GM12878 (cell line): Measurements from ENCODE around the gene CCL11. TPM values are rescaled to one million over a fixed set of nuclear protein-coding genes. Genes with fewer than 3 reads are reported as not detected.

ENCODE experiments used
- ATAC-seq: fragments of 200-7000 bp; cut with Tn5 transposase; 3 replicates; pipeline ENCODE4 v1.9.1; 2020; ENCODE audit warnings: mild to moderate bottlenecking, moderate library complexity
- BruUV-seq: library from RNA; stranded (reverse); fragments of 400-500 nt; replicated peaks from 2 replicates; lab custom pipeline; 2021; lab: Mats Ljungman, UMichigan
- CTCF ChIA-PET: fragments of 300-600 bp; sonication (Branson Sonifier 250); formaldehyde crosslinking; extraction: SDS; loops from one replicate; lab custom pipeline; 2021; ENCODE audit warnings: inconsistent platforms; lab: Yijun Ruan, JAX
- POLR2A ChIA-PET: fragments of 350-600 bp; formaldehyde crosslinking; extraction: SDS; loops from one replicate; lab custom pipeline; 2021; ENCODE audit warnings: inconsistent platforms; lab: Charles Lee
- RAD21 ChIA-PET: fragments of 300-600 bp; sonication (Branson Sonifier 250); formaldehyde crosslinking; loops from one replicate; lab custom pipeline; 2023; ENCODE audit warnings: antibody characterized with exemption; ENCODE audit not compliant: unreplicated experiment; lab: Charles Lee
- SMC1A ChIA-PET: fragments of 300-600 bp; sonication (Branson Sonifier 250); formaldehyde crosslinking; loops from one replicate; lab custom pipeline; 2023; ENCODE audit not compliant: unreplicated experiment, uncharacterized antibody; lab: Charles Lee
- DNase-seq: peaks from one replicate; pipeline ENCODE4 v3.0.0-alpha.2; 2011; ENCODE audit warnings: low read depth, low spot score
- FAIRE-seq: peaks from 3 replicates; lab custom pipeline; 2011; peaks lifted over from hg19 to GRCh38; lab: Jason Lieb, UNC
- H2AFZ ChIP-seq: 2 replicates; pipeline ENCODE4 v1.6.0; 2011; ENCODE audit warnings: low read depth, low read length, control low read depth; ENCODE audit not compliant: control insufficient read depth
- H3K27ac ChIP-seq: 2 replicates; pipeline ENCODE4 v1.5.1; 2011; ENCODE audit warnings: control low read depth; ENCODE audit not compliant: control insufficient read depth, insufficient read depth
- H3K27me3 ChIP-seq, 2 experiments: replicated peaks in 1 of 2; 2 replicates each; pipeline versions ENCODE4 v1.6.0 to v1.6.1; 2011; ENCODE audit warnings: low read length in 1 of 2; ENCODE audit not compliant: control insufficient read depth in 2 of 2, insufficient read depth in 2 of 2
- H3K36me3 ChIP-seq, 2 experiments: 2 replicates each; pipeline ENCODE4 v1.5.1; 2011; ENCODE audit warnings: low read length in 1 of 2; ENCODE audit not compliant: control insufficient read depth in 2 of 2, insufficient read depth in 2 of 2
- H3K4me1 ChIP-seq: 2 replicates; pipeline ENCODE4 v1.6.1; 2011; ENCODE audit warnings: mild to moderate bottlenecking, low read length, moderate library complexity, mixed read lengths; ENCODE audit not compliant: control insufficient read depth, insufficient read depth
- H3K4me2 ChIP-seq: 2 replicates; pipeline ENCODE4 v1.6.0; 2011; ENCODE audit warnings: control low read depth; ENCODE audit not compliant: control insufficient read depth, insufficient read depth
- H3K4me3 ChIP-seq: fragments of 200-600 bp; sonication (generic); 2 replicates; pipeline ENCODE4 v1.5.1; 2016
- H3K79me2 ChIP-seq: 2 replicates; pipeline ENCODE4 v1.6.0; 2011; ENCODE audit warnings: low read length; ENCODE audit not compliant: control insufficient read depth, insufficient read depth
- H3K9ac ChIP-seq: 2 replicates; pipeline ENCODE4 v1.8.0; 2011; ENCODE audit warnings: low read length, control low read depth, mixed read lengths; ENCODE audit not compliant: control insufficient read depth, insufficient read depth
- H3K9me3 ChIP-seq: replicated peaks from 3 replicates; pipeline ENCODE4 v1.5.1; 2011; ENCODE audit warnings: mild to moderate bottlenecking, low read length; ENCODE audit not compliant: control insufficient read depth, insufficient read depth
- H4K20me1 ChIP-seq: 2 replicates; pipeline ENCODE4 v1.6.0; 2011; ENCODE audit not compliant: control insufficient read depth, insufficient read depth
- CREB1 ChIP-seq: IDR thresholded peaks from 2 replicates; pipeline ENCODE4 v1.6.1; 2012; ENCODE audit warnings: low read depth, mild to moderate bottlenecking, inconsistent platforms
- GABPA ChIP-seq: IDR thresholded peaks from 2 replicates; pipeline ENCODE4 v1.6.1; 2014; ENCODE audit warnings: antibody characterized with exemption, low read depth, mild to moderate bottlenecking, inconsistent platforms
- GATAD2B ChIP-seq: fragments of 450-650 bp; conservative IDR thresholded peaks from 2 replicates; pipeline ENCODE4 v1.6.1; 2017; ENCODE audit warnings: low read depth, mild to moderate bottlenecking, moderate library complexity
- HDGF ChIP-seq: fragments of 450-650 bp; IDR thresholded peaks from 2 replicates; pipeline ENCODE4 v1.6.1; 2016; ENCODE audit warnings: antibody characterized with exemption
- IRF3 ChIP-seq: fragments of 450-650 bp; IDR thresholded peaks from 2 replicates; pipeline ENCODE4 v1.6.1; 2014; ENCODE audit warnings: mild to moderate bottlenecking
- NR2C1 ChIP-seq: fragments of 450-650 bp; IDR thresholded peaks from 2 replicates; pipeline ENCODE4 v1.6.1; 2017; ENCODE audit warnings: antibody characterized with exemption, mild to moderate bottlenecking, moderate library complexity
- ZNF687 ChIP-seq: fragments of 450-650 bp; IDR thresholded peaks from 2 replicates; pipeline ENCODE4 v1.6.1; 2017; ENCODE audit warnings: mild to moderate bottlenecking, moderate library complexity
- WGBS: methylation state at CpG from one replicate; pipeline ENCODE4 v1.1.6; 2016; ENCODE audit warnings: low lambda C conversion rate; ENCODE audit not compliant: insufficient replicate concordance, insufficient coverage; ENCODE audit errors: missing lambda C conversion rate; 5-methylcytosine and 5-hydroxymethylcytosine counted together
- in situ Hi-C: fragments of 300-500 bp; cut with MboI; formaldehyde crosslinking; loops from 9 replicates; pipeline ENCODE4 v1.14.3; 2018; ENCODE audit warnings: mixed read lengths
- intact Hi-C: fragments of 100-400 bp; cut with micrococcal nuclease; formaldehyde crosslinking; loops from one replicate; pipeline ENCODE4 v1.14.2; 2022; ENCODE audit not compliant: unreplicated experiment
- polyA plus RNA-seq, 11 experiments: library from polyadenylated mRNA; depleted of rRNA in 4 of 11; unstranded in 6 of 11; stranded (reverse) in 5 of 11; fragments of >200 nt; fragmentation: Nextera tagmentation in 4 of 11; fragmentation: Illumina TruSeq in 1 of 11; extraction: Ambion mirVana in 4 of 11; extraction: Trizol in 1 of 11; gene quantifications; 1 replicate in 1 of 11; 2 replicates in 10 of 11; pipeline versions ENCODE4 v1.2.1 to v1.2.3, GENCODE V29; 2011 to 2016; ENCODE audit warnings: inconsistent platforms in 2 of 11, missing spikeins in 2 of 11, low read depth in 1 of 11
- total RNA-seq, 4 experiments: library from RNA; depleted of rRNA in 3 of 4; stranded (reverse); fragments of >200 nt in 3 of 4; fragmentation: Illumina TruSeq in 1 of 4; extraction: Trizol in 1 of 4; gene quantifications; 2 replicates each; pipeline versions ENCODE4 v1.2.1 to v1.2.3, GENCODE V29; 2013 to 2021

Gene CCL11
- total and polyA plus RNA-seq, 10 of the 15 experiments (the other 5 are each of a cell fraction or from before 2014, with no cell fraction given), result not detected

- TF ChIP-seq IRF3 (no peak), NR2C1 (no peak), ZNF687 (no peak), HDGF (no peak), GABPA (no peak), CREB1 (no peak)
Measured at GRCh38 chr17:34255381-34255732, 30.2 kb upstream of the CCL11 start (continued).

- Histone ChIP-seq H3K36me3 (no peaks in the 10 kb centered on the region), H3K27me3 (peaks cover 1 to 16% of the 10 kb centered on the region in 2 experiments), H3K4me3 (no peak overlapping the region), H3K27ac (no peak overlapping the region), H3K4me1 (peaks cover 16% of the 10 kb centered on the region), H2AFZ (no peak overlapping the region), H3K4me2 (no peak overlapping the region)
- SMC1A ChIA-PET, result no interaction called here
- 0% methylated on average over 1 of the region's 1 CpG for WGBS
- POLR2A ChIA-PET, result no interaction called here
- TF ChIP-seq GATAD2B, result no peak
- TF ChIP-seq, all 136 proteins: peak for 0
- no peak for DNase-seq
- Histone ChIP-seq H3K9me3 (no peaks in the 10 kb centered on the region), H3K9ac (no peak overlapping the region), H3K79me2 (no peaks in the 10 kb centered on the region), H4K20me1 (no peaks in the 10 kb centered on the region; the same call in 1 of the 2 replicates)
- intact Hi-C loops, result no loop called here
- ChIA-PET RAD21 (no interaction called here), CTCF (interaction anchor here (1.6 kb wide), 1 partner anchor 55 kb away, joined by 4 read pairs; no protein-coding TSS in a partner anchor)
- in situ Hi-C loops, result no loop called here
- FAIRE-seq, result no peak
- no peak for ATAC-seq
- BruUV-seq, result no TSS peak
Measured at GRCh38 chr17:34255841-34256240, 29.7 kb upstream of the CCL11 start.
